SJSA1 (cell line): ENCODE data around the gene LCN15. TPM values are rescaled to one million over a fixed set of nuclear protein-coding genes. Genes with fewer than 3 reads are reported as not detected.
A peak's percentile ranks its signal among the peaks of the same experiment; 100 is the strongest.
"Not testable (repeated sequence)": the region's sequence is repeated elsewhere in the genome, so short reads cannot be mapped to it uniquely, and the experiment has no call there.

Source experiments
- DNase-seq, 2 experiments: peaks; one replicate each; pipeline ENCODE4 v3.0.0-alpha.2; 2015 to 2020; ENCODE audit warnings: low spot score in 2 of 2, low read depth in 1 of 2
- H3K27ac ChIP-seq: fragments of 250-450 bp; sonication (Bioruptor Pico); 2 replicates; pipeline ENCODE4 v1.5.1; 2020; ENCODE audit warnings: mild to moderate bottlenecking, moderate library complexity
- H3K27me3 ChIP-seq: fragments of 250-450 bp; sonication (Bioruptor Pico); replicated peaks from 2 replicates; pipeline ENCODE4 v1.5.1; 2020; ENCODE audit warnings: mild to moderate bottlenecking, moderate library complexity
- H3K36me3 ChIP-seq: fragments of 250-450 bp; sonication (Bioruptor Pico); 2 replicates; pipeline ENCODE4 v1.5.1; 2020; ENCODE audit warnings: mild to moderate bottlenecking
- H3K4me1 ChIP-seq: fragments of 250-450 bp; sonication (Bioruptor Pico); replicated peaks from 2 replicates; pipeline ENCODE4 v1.6.1; 2021; ENCODE audit warnings: mild to moderate bottlenecking
- H3K4me3 ChIP-seq: fragments of 250-450 bp; sonication (Bioruptor Pico); 2 replicates; pipeline ENCODE4 v1.5.1; 2020; ENCODE audit warnings: mild to moderate bottlenecking
- H3K9me3 ChIP-seq: fragments of 250-450 bp; sonication (Bioruptor Pico); replicated peaks from 2 replicates; pipeline ENCODE4 v1.5.1; 2020; ENCODE audit warnings: mild to moderate bottlenecking
- total RNA-seq: library from RNA; depleted of rRNA; stranded (reverse); fragments of >200 nt; shearing (Covaris generic); gene quantifications from 2 replicates; pipeline ENCODE4 v1.2.3, GENCODE V29; 2014

LCN15 gene
- total RNA-seq, 1 experiment from 2014 or later = not detected

- Histone ChIP-seq H3K27ac (no peak overlapping the region), H3K9me3 (no peaks in the 10 kb centered on the region), H3K4me1 (peaks cover 12% of the 10 kb centered on the region), H3K4me3 (no peak overlapping the region), H3K27me3 (no peaks in the 10 kb centered on the region), H3K36me3 (peaks cover 7% of the 10 kb centered on the region)
- no peak for DNase-seq
Observed at GRCh38 chr9:136789523-136789937, 25.2 kb upstream of the LCN15 start.

GRCh38 chr9:136788644-136789522 lies 24.6 kb upstream of the LCN15 start:
- not testable (repeated sequence) for H3K27me3 ChIP-seq, H3K4me3 ChIP-seq, H3K27ac ChIP-seq, DNase-seq, H3K36me3 ChIP-seq, H3K9me3 ChIP-seq
- peaks cover 12% of the 10 kb centered on the region for H3K4me1 ChIP-seq

GRCh38 chr9:136787690-136788400 lies 23.5 kb upstream of the LCN15 start:
- Histone ChIP-seq H3K9me3 (no peaks in the 10 kb centered on the region), H3K27ac (no peak overlapping the region), H3K4me3 (no peak overlapping the region), H3K36me3 (peaks cover 7% of the 10 kb centered on the region), H3K27me3 (peaks cover 6% of the 10 kb centered on the region; the same call in 1 of the 2 replicates), H3K4me1 (peaks cover 12% of the 10 kb centered on the region)
- peak; percentile 49 to 58 for DNase-seq

GRCh38 chr9:136786983-136787382 lies 22.7 kb upstream of the LCN15 start:
- H3K27ac ChIP-seq = not testable (repeated sequence)

GRCh38 chr9:136786451-136786850 lies 22.1 kb upstream of the LCN15 start:
- no peak overlapping the region for H3K4me3 ChIP-seq
- H3K27ac ChIP-seq = no peak overlapping the region
- no peak for DNase-seq
- peaks cover 4% of the 10 kb centered on the region for H3K4me1 ChIP-seq
- H3K27me3 ChIP-seq = peaks cover 9% of the 10 kb centered on the region; the same call in 1 of the 2 replicates
- no peaks in the 10 kb centered on the region for H3K36me3 ChIP-seq
- H3K9me3 ChIP-seq = no peaks in the 10 kb centered on the region

More at GRCh38 chr9:136786983-136787382, 22.7 kb upstream of the LCN15 start:
- not testable (repeated sequence) for H3K27me3 ChIP-seq, H3K4me1 ChIP-seq, H3K4me3 ChIP-seq, H3K36me3 ChIP-seq, DNase-seq, H3K9me3 ChIP-seq

- not testable (repeated sequence) for H3K36me3 ChIP-seq, H3K9me3 ChIP-seq, H3K27me3 ChIP-seq, H3K4me1 ChIP-seq, H3K4me3 ChIP-seq, DNase-seq, H3K27ac ChIP-seq
Observed at GRCh38 chr9:136785565-136786355, 21.4 kb upstream of the LCN15 start.

GRCh38 chr9:136784997-136785361 lies 20.7 kb upstream of the LCN15 start:
- Histone ChIP-seq H3K4me1 (no peaks in the 10 kb centered on the region), H3K9me3 (no peaks in the 10 kb centered on the region), H3K4me3 (no peak overlapping the region), H3K36me3 (no peaks in the 10 kb centered on the region), H3K27ac (no peak overlapping the region), H3K27me3 (peaks cover 12% of the 10 kb centered on the region)
- no peak for DNase-seq

GRCh38 chr9:136784249-136784996 lies 20.1 kb upstream of the LCN15 start:
- Histone ChIP-seq H3K4me1 (no peaks in the 10 kb centered on the region), H3K9me3 (no peaks in the 10 kb centered on the region), H3K27ac (no peak overlapping the region), H3K4me3 (no peak overlapping the region), H3K27me3 (peaks cover 16% of the 10 kb centered on the region), H3K36me3 (no peaks in the 10 kb centered on the region)
- DNase-seq = no peak

GRCh38 chr9:136782452-136782851 lies 18.1 kb upstream of the LCN15 start:
- Histone ChIP-seq H3K4me3 (no peak overlapping the region), H3K4me1 (no peaks in the 10 kb centered on the region), H3K27me3 (peaks cover 20% of the 10 kb centered on the region), H3K36me3 (no peaks in the 10 kb centered on the region), H3K9me3 (no peaks in the 10 kb centered on the region), H3K27ac (no peak overlapping the region)
- DNase-seq = no peak

- Histone ChIP-seq H3K9me3 (no peaks in the 10 kb centered on the region), H3K4me3 (no peak overlapping the region), H3K27me3 (peaks cover 20% of the 10 kb centered on the region), H3K4me1 (no peaks in the 10 kb centered on the region), H3K27ac (no peak overlapping the region), H3K36me3 (no peaks in the 10 kb centered on the region)
- DNase-seq = no peak
Observed at GRCh38 chr9:136779808-136780207, 15.5 kb upstream of the LCN15 start.

- H3K4me1 ChIP-seq = no peaks in the 10 kb centered on the region
- H3K9me3 ChIP-seq = peaks cover 8% of the 10 kb centered on the region
- H3K36me3 ChIP-seq = no peaks in the 10 kb centered on the region
- no peak overlapping the region for H3K4me3 ChIP-seq
- DNase-seq = no peak
- H3K27me3 ChIP-seq = peaks cover 11% of the 10 kb centered on the region
- no peak overlapping the region for H3K27ac ChIP-seq
Observed at GRCh38 chr9:136777359-136777758, 13.0 kb upstream of the LCN15 start.

GRCh38 chr9:136776947-136777346 lies 12.6 kb upstream of the LCN15 start:
- no peaks in the 10 kb centered on the region for H3K36me3 ChIP-seq
- no peaks in the 10 kb centered on the region for H3K4me1 ChIP-seq
- no peak overlapping the region for H3K27ac ChIP-seq
- no peak overlapping the region for H3K4me3 ChIP-seq
- peaks cover 11% of the 10 kb centered on the region for H3K27me3 ChIP-seq
- no peak for DNase-seq
- H3K9me3 ChIP-seq = peaks cover 8% of the 10 kb centered on the region

GRCh38 chr9:136775191-136775590 lies 10.9 kb upstream of the LCN15 start:
- no peaks in the 10 kb centered on the region for H3K4me1 ChIP-seq
- no peak overlapping the region for H3K27ac ChIP-seq
- H3K36me3 ChIP-seq = no peaks in the 10 kb centered on the region
- DNase-seq = no peak
- H3K27me3 ChIP-seq = peaks cover 16% of the 10 kb centered on the region
- H3K9me3 ChIP-seq = peaks cover 8% of the 10 kb centered on the region
- no peak overlapping the region for H3K4me3 ChIP-seq
